ENCODE measurements around the gene RNF223. TPM values are rescaled to one million over a fixed set of nuclear protein-coding genes. Genes with fewer than 3 reads are reported as not detected.

The RNF223 gene
- polyA plus RNA-seq, 1 experiment, result not detected

GRCh38 chr1:1069711-1070676 lies 4.1 kb downstream of the RNF223 start:
- Histone ChIP-seq H3K27ac (ENCODE audit: low read depth, low read length) (no peak overlapping the region), H3K9me3 (ENCODE audit: control insufficient read depth, insufficient read depth, low read length) (peaks cover 3% of the 10 kb centered on the region; the same call in 1 of the 2 replicates), H3K27me3 (ENCODE audit: control insufficient read depth, insufficient read depth, low read length) (peaks cover 2% of the 10 kb centered on the region), H3K4me3 (ENCODE audit: low read depth, low read length) (no peak overlapping the region; the same call in 1 of the 2 replicates)
- CTCF ChIA-PET, result interaction anchor here (0.6 kb wide), 1 partner anchor 165 kb away, joined by 3 read pairs; no protein-coding TSS in a partner anchor
- no peak for TF ChIP-seq CTCF (IDR thresholded peaks at IDR 0.05; ENCODE audit: low read depth, low read length)
- POLR2A ChIA-PET, result no interaction called here
- DNase-seq (ENCODE audit: low read depth, low spot score), result no peak

GRCh38 chr1:1069056-1069710 lies 4.9 kb downstream of the RNF223 start:
- H3K4me3 ChIP-seq (ENCODE audit: low read depth, low read length), result peak overlapping the region; percentile 74
- CTCF ChIA-PET, result no interaction called here

GRCh38 chr1:1068517-1069055 lies 5.5 kb downstream of the RNF223 start:
- CTCF ChIA-PET, result no interaction called here
- DNase-seq (ENCODE audit: low read depth, low spot score), result no peak
- no peak for TF ChIP-seq CTCF (IDR thresholded peaks at IDR 0.05; ENCODE audit: low read depth, low read length)
- Histone ChIP-seq H3K27ac (ENCODE audit: low read depth, low read length) (no peak overlapping the region), H3K27me3 (ENCODE audit: control insufficient read depth, insufficient read depth, low read length) (no peaks in the 10 kb centered on the region), H3K4me3 (ENCODE audit: low read depth, low read length) (peak overlapping the region; percentile 74), H3K9me3 (ENCODE audit: control insufficient read depth, insufficient read depth, low read length) (peaks cover 3% of the 10 kb centered on the region; the same call in 1 of the 2 replicates)
- POLR2A ChIA-PET, result no interaction called here

More at GRCh38 chr1:1069056-1069710, 4.9 kb downstream of the RNF223 start:
- H3K9me3 ChIP-seq (ENCODE audit: control insufficient read depth, insufficient read depth, low read length), result peaks cover 3% of the 10 kb centered on the region; the same call in 1 of the 2 replicates
- TF ChIP-seq CTCF (IDR thresholded peaks at IDR 0.05; ENCODE audit: low read depth, low read length), result no peak
- POLR2A ChIA-PET, result no interaction called here
- DNase-seq (ENCODE audit: low read depth, low spot score), result no peak
- no peaks in the 10 kb centered on the region for H3K27me3 ChIP-seq (ENCODE audit: control insufficient read depth, insufficient read depth, low read length)
- H3K27ac ChIP-seq (ENCODE audit: low read depth, low read length), result no peak overlapping the region

GRCh38 chr1:1067860-1068516 lies 6.1 kb downstream of the RNF223 start:
- no peak overlapping the region for H3K27ac ChIP-seq (ENCODE audit: low read depth, low read length)
- peak overlapping the region; percentile 23 for H3K4me3 ChIP-seq (ENCODE audit: low read depth, low read length)
- H3K9me3 ChIP-seq (ENCODE audit: control insufficient read depth, insufficient read depth, low read length), result peaks cover 3% of the 10 kb centered on the region; the same call in 1 of the 2 replicates
- POLR2A ChIA-PET, result no interaction called here
- CTCF ChIA-PET, result no interaction called here
- no peak for TF ChIP-seq CTCF (IDR thresholded peaks at IDR 0.05; ENCODE audit: low read depth, low read length)
- DNase-seq (ENCODE audit: low read depth, low spot score), result no peak
- no peaks in the 10 kb centered on the region for H3K27me3 ChIP-seq (ENCODE audit: control insufficient read depth, insufficient read depth, low read length)
